GM08714 (cell line): ENCODE data around the gene CPA1.

Experiments used
- H3K4me3 ChIP-seq: fragments of 200-500 bp; sonication (Bioruptor generic); 2 replicates; pipeline ENCODE4 v1.5.1; 2014; ENCODE audit warnings: mild to moderate bottlenecking, low read length, inconsistent platforms
- ZNF274 ChIP-seq: IDR thresholded peaks from 2 replicates; pipeline ENCODE4 v1.6.1; 2012; ENCODE audit warnings: mild to moderate bottlenecking, low read depth, low read length

CPA1 gene

DNA sequence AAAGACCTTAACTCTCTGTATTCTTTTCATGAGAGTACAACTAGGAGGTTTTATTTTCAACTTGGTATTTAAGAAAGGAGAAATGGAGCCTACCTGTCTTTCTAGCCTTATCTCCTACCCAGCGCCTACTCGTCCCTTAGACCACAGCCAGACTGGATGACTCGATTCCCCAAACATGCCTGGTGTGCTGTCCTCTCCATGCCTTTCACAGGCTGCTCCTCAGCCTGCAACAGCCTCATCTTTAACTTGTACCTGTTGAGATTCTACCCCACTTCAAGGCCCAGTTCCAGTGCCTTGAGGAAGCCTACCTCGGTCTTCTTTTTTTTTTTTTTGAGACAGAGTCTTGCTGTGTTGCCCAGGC lies 29.4 kb downstream of the CPA1 start:
- TF ChIP-seq ZNF274 = no peak
- no peak overlapping the region for H3K4me3 ChIP-seq

DNA sequence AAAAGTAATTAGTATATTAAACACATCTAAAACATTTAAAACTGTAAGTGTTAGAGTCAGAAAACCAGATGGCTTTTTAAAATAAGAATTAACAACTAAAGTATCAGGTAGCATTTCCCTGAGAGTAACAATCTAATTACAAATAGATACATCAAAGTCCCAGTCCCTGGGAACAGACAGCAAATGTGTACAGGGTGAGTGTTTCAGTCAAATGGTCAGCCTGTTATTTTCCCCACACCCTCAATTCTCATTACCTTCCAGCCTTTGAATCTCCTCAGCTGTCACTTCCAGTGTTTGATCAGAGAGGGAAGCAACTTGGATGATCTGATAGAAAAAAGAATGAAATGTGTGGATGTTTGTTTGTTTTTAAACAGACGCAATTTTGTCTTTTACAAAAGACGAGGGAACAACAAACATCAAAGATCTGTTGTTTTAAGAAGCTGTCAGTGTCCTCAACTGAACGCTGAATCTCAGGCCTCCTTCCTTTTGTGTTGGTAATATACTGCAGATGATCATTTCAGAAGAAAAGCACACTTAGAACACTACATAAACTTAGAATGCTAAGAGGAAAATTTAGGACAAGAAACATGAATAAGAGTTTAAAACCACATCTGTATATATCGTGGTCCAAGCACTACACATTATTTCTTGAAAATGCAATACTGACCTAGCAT lies 30.7 kb downstream of the CPA1 start:
- no peak for TF ChIP-seq ZNF274
- H3K4me3 ChIP-seq = no peak overlapping the region

DNA sequence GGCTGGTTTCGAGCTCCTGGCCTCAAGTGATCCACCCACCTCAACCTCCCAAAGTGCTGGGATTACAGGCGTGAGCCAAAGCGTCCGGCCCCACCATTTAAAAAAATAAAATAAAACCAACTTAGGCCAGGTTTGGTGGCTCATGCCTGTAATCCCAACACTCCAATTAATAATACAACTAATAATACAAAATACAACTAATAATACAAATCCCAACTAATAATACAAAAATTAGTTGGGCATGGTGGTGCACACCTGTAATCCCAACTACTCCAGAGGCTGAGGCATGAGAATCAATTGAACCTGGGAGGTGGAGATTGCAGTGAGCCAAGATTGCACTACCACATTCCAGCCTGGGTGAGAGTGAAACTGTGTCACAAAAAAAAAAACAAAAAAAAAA lies 32.9 kb downstream of the CPA1 start:
- no peak for TF ChIP-seq ZNF274
- H3K4me3 ChIP-seq = no peak overlapping the region

DNA sequence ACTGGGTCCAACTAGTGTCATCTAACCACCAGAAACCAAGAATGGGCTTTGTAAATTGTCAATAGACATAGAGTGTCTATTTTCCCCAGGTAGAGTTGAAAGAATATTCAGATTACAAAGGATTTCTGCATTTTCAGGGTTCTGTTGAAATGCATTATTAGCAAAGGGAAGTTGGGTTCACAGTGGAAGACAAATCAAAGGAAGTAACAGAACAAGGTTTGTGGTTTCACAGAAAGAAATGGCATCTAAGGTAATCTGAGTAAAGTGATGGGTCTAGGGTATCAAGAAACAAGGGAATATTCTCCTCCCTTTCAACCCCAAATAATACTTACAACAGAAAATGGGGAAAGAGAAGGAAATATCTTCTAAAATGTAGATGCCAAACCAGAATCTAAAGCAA lies 34.7 kb downstream of the CPA1 start:
- no peak overlapping the region for H3K4me3 ChIP-seq
- TF ChIP-seq ZNF274 = no peak

DNA sequence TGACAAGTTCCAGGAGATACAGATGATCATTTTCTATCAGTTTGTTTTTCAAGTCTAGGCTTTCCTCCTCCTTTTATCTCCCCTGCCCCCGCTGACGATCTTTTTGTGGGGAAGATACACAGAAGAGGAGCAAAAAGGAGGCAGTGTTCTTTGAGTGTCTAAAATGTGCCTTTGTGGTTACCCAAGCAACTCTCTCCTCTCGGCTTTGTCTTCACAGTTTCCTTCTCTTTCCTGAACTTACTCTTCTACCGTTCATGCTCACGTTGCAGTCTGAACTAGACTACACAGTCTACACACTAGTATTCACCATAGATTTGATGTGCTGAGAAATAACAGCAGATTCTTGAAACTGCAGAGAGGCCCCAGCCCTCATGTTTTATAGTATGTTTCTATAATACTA lies 36.9 kb downstream of the CPA1 start:
- no peak overlapping the region for H3K4me3 ChIP-seq
- TF ChIP-seq ZNF274 = no peak

DNA sequence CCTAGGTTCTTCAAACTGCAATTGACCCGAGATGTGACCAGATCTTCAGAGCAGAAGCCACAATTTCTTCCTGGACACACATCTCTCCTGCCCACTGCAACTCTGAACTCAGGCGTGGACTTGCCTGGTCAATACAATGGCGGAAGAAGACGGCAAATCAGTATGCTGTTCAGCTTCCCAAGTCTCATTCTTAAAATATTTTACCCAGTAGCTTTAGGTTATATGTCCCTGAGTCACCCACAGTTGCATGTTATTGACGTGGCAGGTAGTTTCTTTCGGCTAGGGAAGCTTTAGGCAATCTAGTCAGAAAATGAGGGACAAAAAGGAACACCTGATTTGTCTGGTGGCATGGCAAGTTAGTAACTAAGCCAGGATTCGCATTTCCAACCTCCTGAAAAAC lies 38.0 kb downstream of the CPA1 start:
- H3K4me3 ChIP-seq = no peak overlapping the region
- no peak for TF ChIP-seq ZNF274

DNA sequence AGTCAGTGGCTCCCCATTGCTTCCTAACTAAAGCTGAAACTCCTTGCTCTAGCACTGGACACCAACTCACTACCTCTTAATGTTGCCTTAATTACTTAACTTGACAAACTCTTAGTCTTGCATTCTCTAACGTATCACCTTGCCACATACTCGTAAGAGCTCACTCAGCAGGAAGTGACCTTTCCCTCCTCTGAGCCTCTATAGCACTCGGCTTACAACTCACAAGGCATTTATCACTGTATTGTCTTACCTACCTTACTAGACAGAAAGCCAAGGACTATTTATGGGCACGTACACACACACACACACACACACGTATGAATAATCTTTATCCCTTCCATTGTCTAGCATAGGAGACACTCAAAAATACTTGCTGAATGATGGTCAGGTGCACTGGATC lies 39.4 kb downstream of the CPA1 start:
- no peak for TF ChIP-seq ZNF274
- H3K4me3 ChIP-seq = no peak overlapping the region

DNA sequence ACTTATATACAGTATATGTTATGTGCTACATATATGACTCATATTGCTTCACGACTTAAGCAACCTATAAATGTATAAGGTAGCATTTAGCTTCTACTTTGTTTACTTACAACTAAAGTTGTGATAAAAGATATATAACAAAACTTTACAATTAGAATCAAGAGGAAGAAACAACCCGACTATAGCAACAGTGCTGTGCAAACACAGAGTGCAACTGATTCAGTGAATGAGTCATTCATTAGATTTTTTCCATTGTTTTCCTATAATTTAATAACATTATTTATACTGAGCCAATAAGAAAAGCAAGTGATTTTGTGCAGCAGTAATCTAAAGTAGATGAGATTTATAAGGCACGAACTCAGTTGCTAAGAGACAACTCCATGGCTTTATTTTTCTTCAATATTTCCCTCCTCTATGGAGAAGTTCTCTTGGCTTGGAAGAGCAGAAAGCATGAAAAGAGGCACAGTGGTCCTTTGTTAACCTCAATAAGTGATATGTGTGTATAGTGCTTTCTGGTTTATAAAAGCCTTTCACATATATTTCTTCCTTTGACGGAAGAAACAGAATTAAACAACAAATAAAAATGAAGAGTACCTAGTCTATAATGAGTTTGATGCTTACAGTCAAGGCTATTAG lies 40.8 kb downstream of the CPA1 start:
- no peak overlapping the region for H3K4me3 ChIP-seq
- no peak for TF ChIP-seq ZNF274

DNA sequence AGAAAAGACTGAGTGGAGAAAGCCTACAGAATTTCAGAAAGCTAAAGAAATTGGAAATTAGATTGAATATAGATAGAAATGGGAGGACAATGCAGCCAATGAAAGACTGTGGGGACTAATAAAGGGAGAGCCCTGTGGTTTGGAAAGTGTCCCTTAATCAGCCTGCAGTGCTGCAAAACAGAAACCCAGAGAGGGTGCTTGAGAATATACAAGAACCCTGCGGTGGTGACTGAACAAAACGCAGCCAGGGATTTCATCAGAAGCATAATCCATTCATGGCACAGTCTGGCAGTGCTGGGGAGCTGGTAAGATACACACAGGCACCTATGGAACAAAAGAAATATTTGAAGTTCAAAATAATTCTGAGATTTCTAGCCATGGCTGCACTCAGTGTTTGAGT lies 41.4 kb downstream of the CPA1 start:
- no peak overlapping the region for H3K4me3 ChIP-seq
- TF ChIP-seq ZNF274 = no peak

DNA sequence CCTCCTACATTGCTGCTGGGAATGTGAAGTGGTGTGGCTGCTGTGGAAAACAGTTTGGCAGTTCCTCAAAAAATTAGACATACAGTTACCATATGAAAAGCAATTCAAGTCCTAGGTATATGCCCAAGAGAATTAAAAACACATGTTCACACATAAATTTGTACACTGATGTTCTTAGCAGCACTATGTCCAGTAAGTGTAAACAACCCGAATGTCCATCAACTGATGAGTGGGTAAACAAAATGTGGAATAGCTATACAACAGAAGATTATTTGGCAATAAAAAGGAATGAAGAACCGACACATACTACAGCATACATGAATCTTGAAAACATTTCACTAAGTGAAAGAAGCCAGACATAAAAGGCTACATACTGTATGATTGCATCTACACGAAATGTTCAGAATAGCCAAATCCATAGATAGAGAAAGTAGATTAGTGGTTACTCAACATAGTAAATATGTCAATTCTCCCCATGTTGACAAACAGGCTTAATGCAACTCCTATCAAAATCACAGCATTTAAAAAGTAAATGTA lies 43.3 kb downstream of the CPA1 start:
- no peak overlapping the region for H3K4me3 ChIP-seq
- no peak for TF ChIP-seq ZNF274

DNA sequence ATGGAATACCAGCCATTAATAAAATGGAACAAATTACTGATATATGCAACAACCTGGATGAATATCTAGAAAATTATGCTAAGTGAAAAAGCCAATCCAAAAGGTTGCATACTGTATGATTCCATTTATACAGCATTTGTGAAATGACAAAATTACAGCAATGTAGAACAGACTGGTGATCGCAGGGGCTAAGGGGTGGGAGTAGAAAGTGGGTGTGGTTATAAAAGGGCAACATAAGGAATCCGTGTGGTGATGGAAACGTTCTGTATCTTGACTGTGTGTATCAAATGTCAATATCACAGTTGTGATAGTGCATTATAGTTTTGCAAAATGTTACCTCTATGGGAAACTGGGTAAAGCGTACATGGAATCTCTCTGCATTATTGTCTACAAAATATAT lies 45.5 kb downstream of the CPA1 start:
- TF ChIP-seq ZNF274 = no peak
- H3K4me3 ChIP-seq = no peak overlapping the region

DNA sequence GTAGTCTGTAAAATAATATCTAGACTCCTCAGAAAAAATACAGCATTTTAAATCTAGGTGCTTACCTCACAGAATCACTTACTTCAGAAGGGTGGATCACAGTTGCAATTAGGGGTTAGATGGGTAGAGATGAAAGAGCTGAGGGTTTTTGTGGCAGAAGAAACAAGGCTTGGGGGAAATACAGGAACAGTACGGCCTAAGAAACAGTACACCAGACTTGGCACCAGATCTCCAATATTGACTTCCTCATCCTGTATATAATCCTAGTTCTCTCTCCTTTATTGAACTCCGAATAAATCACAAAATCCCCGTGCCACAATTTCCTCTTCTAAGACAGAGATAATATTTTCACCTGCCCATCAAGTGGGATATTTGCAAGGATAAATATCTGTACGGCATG lies 46.3 kb downstream of the CPA1 start:
- H3K4me3 ChIP-seq = no peak overlapping the region
- TF ChIP-seq ZNF274 = no peak

DNA sequence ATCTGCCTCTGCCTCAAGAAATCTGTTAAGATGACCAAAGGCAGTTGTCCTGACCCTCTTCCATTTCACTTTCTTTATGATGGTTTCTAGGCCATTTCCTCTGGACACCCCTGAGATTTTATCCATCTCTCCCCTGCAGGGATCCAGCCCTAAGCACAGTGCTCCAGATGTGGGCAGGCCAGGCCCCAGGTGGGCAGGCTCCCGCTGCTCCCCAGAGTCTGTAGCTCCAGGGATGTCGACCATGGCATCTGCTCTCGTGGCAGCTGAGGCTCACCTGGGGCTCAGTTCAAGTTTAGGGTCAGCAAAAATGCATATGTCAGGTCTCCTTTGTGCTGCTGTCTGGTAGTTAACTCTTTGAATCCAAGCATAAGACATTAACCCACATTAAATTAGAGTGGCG lies 48.7 kb downstream of the CPA1 start:
- TF ChIP-seq ZNF274 = no peak

DNA sequence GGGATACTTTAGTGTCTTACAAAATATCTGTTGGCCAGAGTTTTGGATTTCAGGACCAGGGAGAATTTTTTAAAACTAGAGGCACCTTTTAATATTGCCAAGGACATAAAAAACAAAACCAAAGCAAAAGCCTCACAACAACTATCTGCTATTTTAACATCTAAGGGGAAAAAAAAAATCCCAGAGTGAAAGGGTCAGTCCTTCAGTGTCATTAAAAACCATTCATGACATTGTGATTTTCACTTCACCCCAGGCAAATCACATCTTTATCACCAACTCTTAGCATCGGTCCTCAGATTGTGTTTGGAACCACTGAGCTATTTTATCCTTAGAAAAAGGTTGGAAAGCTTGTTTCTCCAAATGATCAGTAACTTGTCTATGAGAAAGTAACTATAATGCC lies 49.8 kb downstream of the CPA1 start:
- H3K4me3 ChIP-seq = no peak overlapping the region
- TF ChIP-seq ZNF274 = no peak

More for the DNA sequence above, 48.7 kb downstream of the CPA1 start:
- no peak overlapping the region for H3K4me3 ChIP-seq

DNA sequence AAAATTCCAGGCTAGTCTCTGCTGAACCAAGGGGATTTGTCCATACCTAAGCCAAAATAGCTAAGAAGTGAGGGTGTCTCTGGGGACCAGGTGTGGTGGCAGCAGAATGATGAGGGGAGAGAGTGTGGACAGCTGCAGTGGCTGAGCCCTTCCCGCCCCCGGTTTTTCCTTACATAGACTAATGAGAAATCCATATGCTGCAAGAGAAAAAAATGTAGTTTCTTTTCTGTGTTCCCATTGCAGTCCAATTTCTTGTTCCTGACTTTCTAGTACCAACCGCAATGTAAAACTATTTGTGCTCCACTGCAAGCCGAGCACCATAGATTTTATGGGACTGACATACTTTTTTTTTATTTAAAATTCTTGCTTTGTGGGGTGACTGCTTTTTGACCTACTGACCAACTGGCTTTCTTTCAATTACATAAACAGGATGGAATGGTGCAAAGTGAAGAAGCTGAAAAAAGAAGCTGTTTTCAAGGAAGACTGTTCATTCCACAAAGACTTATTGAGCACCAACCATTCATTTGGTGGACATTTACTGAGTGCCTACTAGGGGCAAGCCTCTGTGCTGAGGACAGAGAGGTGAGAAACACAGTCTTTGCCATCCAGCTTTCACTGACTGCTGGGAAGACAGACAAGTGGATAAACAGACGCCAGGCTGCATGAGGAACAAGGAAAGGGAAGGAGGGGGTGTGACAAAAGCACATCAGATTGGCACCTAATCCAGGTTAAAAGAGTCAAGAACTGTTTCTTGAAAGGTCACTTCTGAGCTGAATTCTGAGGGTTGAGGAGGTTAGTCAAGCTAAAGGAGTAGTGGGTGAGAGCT lies 50.8 kb downstream of the CPA1 start:
- no peak overlapping the region for H3K4me3 ChIP-seq
- TF ChIP-seq ZNF274 = no peak

DNA sequence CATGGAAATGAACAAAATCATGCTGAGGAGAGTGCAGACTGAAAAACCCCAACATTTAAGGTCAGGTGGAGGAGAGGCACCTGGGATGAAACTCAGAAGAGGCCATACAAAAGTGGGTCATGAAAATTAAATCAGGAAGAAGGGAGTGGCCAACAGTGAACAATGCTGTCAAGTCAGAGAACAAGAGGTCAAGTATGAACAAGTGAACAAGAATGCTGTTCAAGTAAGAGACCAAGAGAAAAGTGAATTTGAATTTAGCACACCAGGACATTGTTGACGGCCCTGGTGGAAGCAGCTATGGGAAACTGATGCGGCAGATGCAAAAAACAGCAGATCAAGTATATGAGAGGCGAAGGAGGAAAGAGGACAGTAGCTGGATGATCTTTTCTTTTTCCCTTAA lies 52.6 kb downstream of the CPA1 start:
- TF ChIP-seq ZNF274 = no peak
- no peak overlapping the region for H3K4me3 ChIP-seq
